WTC11 (cell line): ENCODE measurements around the gene HPCAL1. TPM values are rescaled to one million over a fixed set of nuclear protein-coding genes. Genes with fewer than 3 reads are reported as not detected.

Experiments used
- ATAC-seq: fragments of 200-7000 bp; cut with Tn5 transposase; 2 replicates; pipeline ENCODE4 v1.10.0; 2021; ENCODE audit warnings: mild to moderate bottlenecking, moderate library complexity
- CTCF ChIA-PET: fragments of 300-600 bp; sonication (Branson Sonifier 250); formaldehyde crosslinking; loops from one replicate; lab custom pipeline; 2021; ENCODE audit warnings: antibody characterized with exemption; lab: Charles Lee
- POLR2A ChIA-PET: fragments of 350-600 bp; sonication (Branson Sonifier 250); formaldehyde crosslinking; loops from one replicate; lab custom pipeline; 2021; ENCODE audit warnings: antibody characterized with exemption; lab: Charles Lee
- DNase-seq: peaks from one replicate; pipeline ENCODE4 v3.0.0; 2021; ENCODE audit warnings: low spot score
- H3K27ac Mint-ChIP-seq: 2 replicates; pipeline ENCODE4 v1.8.0; 2021; ENCODE audit warnings: mixed read lengths
- H3K27me3 Mint-ChIP-seq: 2 replicates; pipeline ENCODE4 v1.8.0; 2021; ENCODE audit warnings: low read depth, mild to moderate bottlenecking, moderate library complexity, mixed read lengths
- H3K36me3 Mint-ChIP-seq: 2 replicates; pipeline ENCODE4 v1.8.0; 2021; ENCODE audit warnings: mixed read lengths
- H3K4me1 Mint-ChIP-seq: 2 replicates; pipeline ENCODE4 v1.8.0; 2022; ENCODE audit warnings: mixed read lengths
- H3K4me3 Mint-ChIP-seq: 2 replicates; pipeline ENCODE4 v1.8.0; 2021; ENCODE audit warnings: mild to moderate bottlenecking, moderate library complexity, mixed read lengths
- H3K9me3 Mint-ChIP-seq: 2 replicates; pipeline ENCODE4 v1.8.0; 2021; ENCODE audit warnings: mixed read lengths
- E2F4 ChIP-seq: sonication (generic); formaldehyde crosslinking; IDR thresholded peaks from 2 replicates; pipeline ENCODE4 v1.8.1; 2022; ENCODE audit warnings: low read depth, mild to moderate bottlenecking, moderate library complexity, missing genetic modification reagents, borderline replicate concordance
- ETV6 ChIP-seq: sonication (generic); formaldehyde crosslinking; IDR thresholded peaks from 2 replicates; pipeline ENCODE4 v1.8.1; 2022; ENCODE audit warnings: mild to moderate bottlenecking, missing genetic modification reagents
- HMGA2 ChIP-seq: fragments of 250-450 bp; sonication (Bioruptor Pico); IDR thresholded peaks from 2 replicates; pipeline ENCODE4 v1.4.0; 2021; ENCODE audit warnings: mild to moderate bottlenecking, moderate library complexity
- MLX ChIP-seq: sonication (generic); formaldehyde crosslinking; IDR thresholded peaks from 2 replicates; pipeline ENCODE4 v1.8.1; 2023; ENCODE audit warnings: mild to moderate bottlenecking, missing genetic modification reagents, moderate library complexity
- NFYB ChIP-seq: sonication (generic); formaldehyde crosslinking; conservative IDR thresholded peaks from 2 replicates; pipeline ENCODE4 v1.8.0; 2022; ENCODE audit warnings: low read depth, missing genetic modification reagents
- OVOL2 ChIP-seq: fragments of 250-450 bp; sonication (Bioruptor Pico); IDR thresholded peaks from 2 replicates; pipeline ENCODE4 v1.9.0; 2021; ENCODE audit warnings: mild to moderate bottlenecking, borderline replicate concordance
- SP1 ChIP-seq: sonication (generic); formaldehyde crosslinking; conservative IDR thresholded peaks from 2 replicates; pipeline ENCODE4 v1.8.1; 2022; ENCODE audit warnings: missing genetic modification reagents
- STAT6 ChIP-seq: sonication (generic); formaldehyde crosslinking; conservative IDR thresholded peaks from 2 replicates; pipeline ENCODE4 v1.8.1; 2023; ENCODE audit warnings: mild to moderate bottlenecking, low read depth, missing genetic modification reagents, moderate library complexity
- ZSCAN18 ChIP-seq: fragments of 250-450 bp; sonication (Bioruptor Pico); IDR thresholded peaks from 2 replicates; pipeline ENCODE4 v2.1.2; 2022; ENCODE audit warnings: mild to moderate bottlenecking, moderate library complexity
- total RNA-seq: library from RNA; stranded (reverse); gene quantifications from 3 replicates; pipeline ENCODE4 v1.2.3, GENCODE V29; 2021
- TF ChIP-seq, protein P1 (sequence below): sonication (generic); formaldehyde crosslinking; IDR thresholded peaks from 2 replicates; pipeline ENCODE4 v1.8.1; 2023; ENCODE audit warnings: mild to moderate bottlenecking, missing genetic modification reagents
- TF ChIP-seq, protein P2 (sequence below): sonication (generic); formaldehyde crosslinking; IDR thresholded peaks from 2 replicates; pipeline ENCODE4 v1.8.0; 2023; ENCODE audit warnings: mild to moderate bottlenecking, missing genetic modification reagents
- TF ChIP-seq, protein P3 (sequence below): fragments of 250-450 bp; sonication (Bioruptor Pico); IDR thresholded peaks from 2 replicates; pipeline ENCODE4 v1.9.0; 2021; ENCODE audit warnings: mild to moderate bottlenecking
- TF ChIP-seq, protein P4 (sequence below): sonication (generic); formaldehyde crosslinking; IDR thresholded peaks from 2 replicates; pipeline ENCODE4 v1.8.1; 2022; ENCODE audit warnings: mild to moderate bottlenecking, moderate library complexity, missing genetic modification reagents

HPCAL1 gene
- total RNA-seq, 1 experiment from 2014 or later: 11.8 TPM

DNA sequence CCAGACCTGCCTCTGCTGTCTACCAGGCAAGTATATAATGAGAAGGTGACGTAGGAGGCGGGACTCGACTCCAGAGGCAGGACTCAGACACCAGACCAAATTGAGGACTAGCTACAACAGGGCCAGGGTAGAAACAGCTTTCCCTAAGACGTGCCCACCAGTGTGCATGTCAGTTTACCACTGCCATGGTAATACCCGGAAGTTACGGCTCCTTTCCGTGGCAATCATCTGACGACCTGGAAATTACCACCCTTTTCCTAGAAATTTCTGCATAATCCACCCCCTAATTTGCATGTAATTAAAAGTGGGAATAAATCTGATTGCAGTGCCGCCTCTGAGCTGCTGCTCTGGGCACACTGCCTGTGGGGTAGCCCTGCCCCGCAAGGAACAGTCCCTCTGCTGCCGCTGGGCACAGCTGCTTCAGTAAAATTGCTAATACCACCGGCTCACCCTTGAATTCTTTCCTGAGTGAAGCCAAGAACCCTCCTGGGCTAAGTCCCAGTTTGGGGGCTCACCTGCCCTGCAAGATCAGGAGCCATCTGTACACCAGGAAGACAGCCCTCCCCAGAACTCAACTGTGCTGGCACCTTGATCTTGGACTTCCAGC, 86.4 kb downstream of the HPCAL1 start:
- Mint-ChIP-seq H3K36me3 (no peaks in the 10 kb centered on the region), H3K4me1 (peaks cover 30% of the 10 kb centered on the region), H3K27me3 (no peaks in the 10 kb centered on the region), H3K27ac (no peak overlapping the region), H3K4me3 (no peak overlapping the region), H3K9me3 (no peaks in the 10 kb centered on the region)
- CTCF ChIA-PET: no interaction called here
- TF ChIP-seq, protein P1, sequence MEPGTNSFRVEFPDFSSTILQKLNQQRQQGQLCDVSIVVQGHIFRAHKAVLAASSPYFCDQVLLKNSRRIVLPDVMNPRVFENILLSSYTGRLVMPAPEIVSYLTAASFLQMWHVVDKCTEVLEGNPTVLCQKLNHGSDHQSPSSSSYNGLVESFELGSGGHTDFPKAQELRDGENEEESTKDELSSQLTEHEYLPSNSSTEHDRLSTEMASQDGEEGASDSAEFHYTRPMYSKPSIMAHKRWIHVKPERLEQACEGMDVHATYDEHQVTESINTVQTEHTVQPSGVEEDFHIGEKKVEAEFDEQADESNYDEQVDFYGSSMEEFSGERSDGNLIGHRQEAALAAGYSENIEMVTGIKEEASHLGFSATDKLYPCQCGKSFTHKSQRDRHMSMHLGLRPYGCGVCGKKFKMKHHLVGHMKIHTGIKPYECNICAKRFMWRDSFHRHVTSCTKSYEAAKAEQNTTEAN (CRISPR knock-in tag): no peak
- TF ChIP-seq ETV6 (CRISPR knock-in tag) (no peak), STAT6 (CRISPR knock-in tag) (no peak), MLX (CRISPR knock-in tag) (no peak), NFYB (no peak), SP1 (no peak), HMGA2 (CRISPR knock-in tag) (no peak), OVOL2 (CRISPR knock-in tag) (no peak), ZSCAN18 (CRISPR knock-in tag) (no peak), E2F4 (CRISPR knock-in tag) (no peak)
- TF ChIP-seq, protein P2, sequence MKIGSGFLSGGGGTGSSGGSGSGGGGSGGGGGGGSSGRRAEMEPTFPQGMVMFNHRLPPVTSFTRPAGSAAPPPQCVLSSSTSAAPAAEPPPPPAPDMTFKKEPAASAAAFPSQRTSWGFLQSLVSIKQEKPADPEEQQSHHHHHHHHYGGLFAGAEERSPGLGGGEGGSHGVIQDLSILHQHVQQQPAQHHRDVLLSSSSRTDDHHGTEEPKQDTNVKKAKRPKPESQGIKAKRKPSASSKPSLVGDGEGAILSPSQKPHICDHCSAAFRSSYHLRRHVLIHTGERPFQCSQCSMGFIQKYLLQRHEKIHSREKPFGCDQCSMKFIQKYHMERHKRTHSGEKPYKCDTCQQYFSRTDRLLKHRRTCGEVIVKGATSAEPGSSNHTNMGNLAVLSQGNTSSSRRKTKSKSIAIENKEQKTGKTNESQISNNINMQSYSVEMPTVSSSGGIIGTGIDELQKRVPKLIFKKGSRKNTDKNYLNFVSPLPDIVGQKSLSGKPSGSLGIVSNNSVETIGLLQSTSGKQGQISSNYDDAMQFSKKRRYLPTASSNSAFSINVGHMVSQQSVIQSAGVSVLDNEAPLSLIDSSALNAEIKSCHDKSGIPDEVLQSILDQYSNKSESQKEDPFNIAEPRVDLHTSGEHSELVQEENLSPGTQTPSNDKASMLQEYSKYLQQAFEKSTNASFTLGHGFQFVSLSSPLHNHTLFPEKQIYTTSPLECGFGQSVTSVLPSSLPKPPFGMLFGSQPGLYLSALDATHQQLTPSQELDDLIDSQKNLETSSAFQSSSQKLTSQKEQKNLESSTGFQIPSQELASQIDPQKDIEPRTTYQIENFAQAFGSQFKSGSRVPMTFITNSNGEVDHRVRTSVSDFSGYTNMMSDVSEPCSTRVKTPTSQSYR (CRISPR knock-in tag): no peak
- TF ChIP-seq, protein P3, sequence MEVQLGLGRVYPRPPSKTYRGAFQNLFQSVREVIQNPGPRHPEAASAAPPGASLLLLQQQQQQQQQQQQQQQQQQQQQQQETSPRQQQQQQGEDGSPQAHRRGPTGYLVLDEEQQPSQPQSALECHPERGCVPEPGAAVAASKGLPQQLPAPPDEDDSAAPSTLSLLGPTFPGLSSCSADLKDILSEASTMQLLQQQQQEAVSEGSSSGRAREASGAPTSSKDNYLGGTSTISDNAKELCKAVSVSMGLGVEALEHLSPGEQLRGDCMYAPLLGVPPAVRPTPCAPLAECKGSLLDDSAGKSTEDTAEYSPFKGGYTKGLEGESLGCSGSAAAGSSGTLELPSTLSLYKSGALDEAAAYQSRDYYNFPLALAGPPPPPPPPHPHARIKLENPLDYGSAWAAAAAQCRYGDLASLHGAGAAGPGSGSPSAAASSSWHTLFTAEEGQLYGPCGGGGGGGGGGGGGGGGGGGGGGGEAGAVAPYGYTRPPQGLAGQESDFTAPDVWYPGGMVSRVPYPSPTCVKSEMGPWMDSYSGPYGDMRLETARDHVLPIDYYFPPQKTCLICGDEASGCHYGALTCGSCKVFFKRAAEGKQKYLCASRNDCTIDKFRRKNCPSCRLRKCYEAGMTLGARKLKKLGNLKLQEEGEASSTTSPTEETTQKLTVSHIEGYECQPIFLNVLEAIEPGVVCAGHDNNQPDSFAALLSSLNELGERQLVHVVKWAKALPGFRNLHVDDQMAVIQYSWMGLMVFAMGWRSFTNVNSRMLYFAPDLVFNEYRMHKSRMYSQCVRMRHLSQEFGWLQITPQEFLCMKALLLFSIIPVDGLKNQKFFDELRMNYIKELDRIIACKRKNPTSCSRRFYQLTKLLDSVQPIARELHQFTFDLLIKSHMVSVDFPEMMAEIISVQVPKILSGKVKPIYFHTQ: no peak
- TF ChIP-seq, protein P4, sequence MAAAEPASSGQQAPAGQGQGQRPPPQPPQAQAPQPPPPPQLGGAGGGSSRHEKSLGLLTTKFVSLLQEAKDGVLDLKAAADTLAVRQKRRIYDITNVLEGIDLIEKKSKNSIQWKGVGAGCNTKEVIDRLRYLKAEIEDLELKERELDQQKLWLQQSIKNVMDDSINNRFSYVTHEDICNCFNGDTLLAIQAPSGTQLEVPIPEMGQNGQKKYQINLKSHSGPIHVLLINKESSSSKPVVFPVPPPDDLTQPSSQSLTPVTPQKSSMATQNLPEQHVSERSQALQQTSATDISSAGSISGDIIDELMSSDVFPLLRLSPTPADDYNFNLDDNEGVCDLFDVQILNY (CRISPR knock-in tag): no peak
- DNase-seq (no peak), ATAC-seq (no peak)
- POLR2A ChIA-PET: no interaction called here
